H1 (cell line): Measurements from ENCODE around the gene ZFP36L1. TPM values are rescaled to one million over a fixed set of nuclear protein-coding genes. Genes with fewer than 3 reads are reported as not detected.

Experiments used
- CBX8 ChIP-seq: fragments of 300-800, 300-1000 bp; sonication (generic); IDR thresholded peaks from 2 replicates; pipeline ENCODE4 v1.7.1; 2016; ENCODE audit warnings: low read depth, low read length, borderline replicate concordance
- GABPA ChIP-seq: IDR thresholded peaks from 2 replicates; pipeline ENCODE4 v1.6.1; 2011; ENCODE audit warnings: mild to moderate bottlenecking, low read length, moderate library complexity, borderline replicate concordance; ENCODE audit not compliant: insufficient read depth
- GTF2F1 ChIP-seq: IDR thresholded peaks from 2 replicates; pipeline ENCODE4 v1.6.1; 2012; ENCODE audit warnings: low read depth, low read length, improper control_type of control experiment, borderline replicate concordance
- POU5F1 ChIP-seq: IDR thresholded peaks from 2 replicates; pipeline ENCODE4 v1.6.1; 2011; ENCODE audit warnings: low read depth, mild to moderate bottlenecking, low read length, moderate library complexity
- polyA plus RNA-seq, 7 experiments: library from polyadenylated mRNA; depleted of rRNA in 3 of 7; stranded (reverse) in 5 of 7; unstranded in 2 of 7; fragments of >200 nt in 5 of 7; fragments of 200-250 nt in 2 of 7; gene quantifications; 1 replicate in 5 of 7; 2 replicates in 1 of 7; 4 replicates in 1 of 7; pipeline versions ENCODE4 v1.2.1 to v1.2.3, GENCODE V29; 2011 to 2013; ENCODE audit warnings: missing spikeins in 2 of 7, mixed read lengths in 2 of 7
- total RNA-seq: library from RNA; stranded (reverse); fragmentation: NEBNext Ultra II Directional; extraction: Animal tissue kit (Norgen Biotek cat#: 25700); gene quantifications from 2 replicates; pipeline ENCODE4 v1.2.1, GENCODE V29; 2021
- TF ChIP-seq, protein P1 (sequence below): IDR thresholded peaks from 2 replicates; pipeline ENCODE4 v1.6.1; 2011; ENCODE audit warnings: low read length, improper control_type of control experiment

The ZFP36L1 gene
- total and polyA plus RNA-seq, 2 of the 8 experiments (the other 6 are each of a cell fraction or from before 2014, with no cell fraction given), result 80.4 to 132 TPM

DNA sequence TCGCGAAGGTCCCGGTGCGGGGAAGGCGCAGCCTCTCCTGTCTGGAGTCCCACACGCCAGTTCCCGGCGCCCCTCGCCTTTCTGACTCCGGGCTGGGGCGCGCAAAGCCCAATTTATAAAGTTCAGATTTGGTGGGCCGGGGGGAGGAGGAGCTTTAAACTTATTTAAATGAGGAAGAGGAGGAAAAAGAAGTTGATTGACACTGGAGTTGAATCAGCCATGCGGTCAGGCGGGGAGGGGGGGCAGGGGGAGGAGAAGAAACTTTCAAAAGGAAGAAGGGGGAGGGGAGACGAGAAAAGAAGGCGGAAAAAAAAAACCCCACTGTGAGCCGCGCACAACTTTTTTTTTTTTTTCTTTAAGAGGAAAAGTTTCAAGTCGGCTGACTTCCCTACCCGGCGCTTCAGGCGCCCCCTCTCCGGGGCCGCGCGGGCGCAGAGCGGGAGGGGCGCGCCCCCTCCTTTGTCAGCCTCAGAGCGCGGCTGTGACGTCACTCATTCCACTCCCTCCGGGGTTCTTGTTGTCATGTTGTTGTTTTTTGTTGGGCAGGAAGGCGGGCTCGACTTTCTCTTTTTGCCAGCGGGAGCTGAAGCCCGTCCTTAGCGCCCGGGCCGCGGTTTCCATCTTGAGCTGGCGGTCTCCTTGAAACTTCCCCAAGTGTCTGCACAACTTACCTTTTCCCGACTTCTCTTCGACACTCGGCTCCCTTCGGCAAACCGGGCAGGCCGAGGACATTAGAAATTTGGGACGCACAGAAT is at the start of gene ZFP36L1 (continued):
- TF ChIP-seq POU5F1, result no peak
- TF ChIP-seq GTF2F1, result peak; percentile 89
- TF ChIP-seq GABPA, result no peak
- TF ChIP-seq CBX8, result no peak
- TF ChIP-seq, protein P1, sequence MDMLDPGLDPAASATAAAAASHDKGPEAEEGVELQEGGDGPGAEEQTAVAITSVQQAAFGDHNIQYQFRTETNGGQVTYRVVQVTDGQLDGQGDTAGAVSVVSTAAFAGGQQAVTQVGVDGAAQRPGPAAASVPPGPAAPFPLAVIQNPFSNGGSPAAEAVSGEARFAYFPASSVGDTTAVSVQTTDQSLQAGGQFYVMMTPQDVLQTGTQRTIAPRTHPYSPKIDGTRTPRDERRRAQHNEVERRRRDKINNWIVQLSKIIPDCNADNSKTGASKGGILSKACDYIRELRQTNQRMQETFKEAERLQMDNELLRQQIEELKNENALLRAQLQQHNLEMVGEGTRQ, result no peak
